Astrocyte (in vitro differentiated cells and primary cell): Measurements from ENCODE around the gene ARID3B. TPM values are rescaled to one million over a fixed set of nuclear protein-coding genes. Genes with fewer than 3 reads are reported as not detected.
"Not testable (repeated sequence)": the region's sequence is repeated elsewhere in the genome, so short reads cannot be mapped to it uniquely, and the experiment has no call there.

ENCODE experiments used
- DNase-seq: peaks from one replicate; pipeline ENCODE4 v3.0.0-alpha.2; 2010; ENCODE audit warnings: low read depth
- FAIRE-seq: peaks from 2 replicates; lab custom pipeline; 2011; peaks lifted over from hg19 to GRCh38; lab: Jason Lieb, UNC
- H2AFZ ChIP-seq: 2 replicates; pipeline ENCODE4 v1.6.0; 2012; ENCODE audit warnings: low read depth, low read length, inconsistent platforms
- H3K27ac ChIP-seq: 2 replicates; pipeline ENCODE4 v1.5.1; 2011; ENCODE audit warnings: low read depth, low read length, inconsistent platforms
- H3K27me3 ChIP-seq: 2 replicates; pipeline ENCODE4 v1.6.0; 2011; ENCODE audit warnings: low read length, inconsistent platforms; ENCODE audit not compliant: insufficient read depth
- H3K36me3 ChIP-seq: 2 replicates; pipeline ENCODE4 v1.5.1; 2011; ENCODE audit warnings: low read length, inconsistent platforms; ENCODE audit not compliant: insufficient read depth
- H3K4me1 ChIP-seq: 2 replicates; pipeline ENCODE4 v1.5.1; 2011; ENCODE audit warnings: low read length, inconsistent platforms; ENCODE audit not compliant: insufficient read depth
- H3K4me2 ChIP-seq: 2 replicates; pipeline ENCODE4 v1.6.0; 2012; ENCODE audit warnings: low read length, inconsistent platforms
- H3K4me3 ChIP-seq: 2 replicates; pipeline ENCODE4 v1.5.1; 2011; ENCODE audit warnings: low read depth, mild to moderate bottlenecking, low read length, inconsistent platforms; ENCODE audit not compliant: insufficient read depth
- H3K79me2 ChIP-seq: 2 replicates; pipeline ENCODE4 v1.6.0; 2012; ENCODE audit warnings: mild to moderate bottlenecking, low read length, inconsistent platforms; ENCODE audit not compliant: insufficient read depth
- H3K9ac ChIP-seq: 2 replicates; pipeline ENCODE4 v1.6.0; 2012; ENCODE audit warnings: mild to moderate bottlenecking, low read length, inconsistent platforms
- H3K9me3 ChIP-seq: 2 replicates; pipeline ENCODE4 v1.5.1; 2012; ENCODE audit warnings: low read depth, mild to moderate bottlenecking, low read length, inconsistent platforms; ENCODE audit not compliant: insufficient read depth
- H4K20me1 ChIP-seq: 2 replicates; pipeline ENCODE4 v1.6.0; 2012; ENCODE audit warnings: low read length, inconsistent platforms; ENCODE audit not compliant: insufficient read depth
- H3K27ac Mint-ChIP-seq: one replicate; pipeline ENCODE4 v1.8.0; 2021; ENCODE audit warnings: mild to moderate bottlenecking, mixed read lengths; ENCODE audit not compliant: unreplicated experiment
- H3K27me3 Mint-ChIP-seq: one replicate; pipeline ENCODE4 v1.8.0; 2021; ENCODE audit warnings: low read depth, mixed read lengths; ENCODE audit not compliant: unreplicated experiment
- H3K36me3 Mint-ChIP-seq: one replicate; pipeline ENCODE4 v1.8.0; 2021; ENCODE audit warnings: low read depth, mixed read lengths; ENCODE audit not compliant: unreplicated experiment
- H3K4me1 Mint-ChIP-seq: one replicate; pipeline ENCODE4 v1.8.0; 2021; ENCODE audit warnings: low read depth, mixed read lengths; ENCODE audit not compliant: unreplicated experiment
- H3K4me3 Mint-ChIP-seq: one replicate; pipeline ENCODE4 v1.8.0; 2021; ENCODE audit warnings: mild to moderate bottlenecking, moderate library complexity, mixed read lengths; ENCODE audit not compliant: unreplicated experiment
- H3K9me3 Mint-ChIP-seq: one replicate; pipeline ENCODE4 v1.8.0; 2021; ENCODE audit warnings: mild to moderate bottlenecking, mixed read lengths; ENCODE audit not compliant: unreplicated experiment
- CTCF ChIP-seq: IDR thresholded peaks from 2 replicates; pipeline ENCODE4 v1.5.1; 2011; ENCODE audit warnings: low read depth, mild to moderate bottlenecking, inconsistent platforms, low read length, moderate library complexity; ENCODE audit not compliant: insufficient read depth
- EZH2 ChIP-seq: IDR thresholded peaks from 2 replicates; pipeline ENCODE4 v1.6.1; 2012; ENCODE audit warnings: mild to moderate bottlenecking, low read length, inconsistent platforms; ENCODE audit not compliant: insufficient read depth
- total RNA-seq: library from RNA; stranded (reverse); gene quantifications from 2 replicates; pipeline ENCODE4 v1.2.1, GENCODE V29; 2021

The ARID3B gene
- total RNA-seq, 1 donor from 2014 or later, result 18.5 TPM

DNA sequence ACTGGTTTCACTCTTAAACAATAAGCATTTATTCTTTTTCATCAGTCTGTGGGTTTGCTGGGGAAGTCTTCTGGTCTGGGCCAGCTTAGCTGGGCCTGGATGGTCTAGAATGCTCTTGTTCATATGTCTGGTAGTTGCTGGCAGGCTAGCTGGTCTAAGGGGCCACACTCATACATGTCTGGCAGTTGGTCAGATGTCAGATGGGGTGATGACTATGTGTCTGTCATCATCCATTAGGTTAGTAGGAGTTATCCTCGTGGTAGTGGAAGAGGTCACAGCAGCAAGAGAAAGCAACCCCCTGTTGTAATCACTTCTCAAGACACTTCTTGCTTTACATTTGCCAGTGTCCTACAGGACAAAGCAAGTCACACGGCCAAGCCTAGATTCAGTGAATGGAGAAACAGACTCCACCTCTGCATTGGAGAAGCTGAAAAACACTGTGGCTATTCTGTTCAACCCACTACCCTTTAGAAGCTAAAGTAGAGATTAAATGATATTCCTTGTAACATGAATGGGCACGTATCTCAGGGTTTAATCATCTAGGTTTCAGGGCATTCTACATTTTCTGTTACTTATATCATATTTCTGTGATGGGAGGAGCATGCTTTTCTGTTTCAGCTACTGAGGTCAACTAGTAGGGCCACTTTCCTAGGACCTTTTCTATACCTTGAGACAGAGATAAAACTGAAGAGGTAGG lies 5.5 kb upstream of the ARID3B start:
- no peaks in the 10 kb centered on the region for H3K9me3 ChIP-seq
- Mint-ChIP-seq H3K4me1 (peaks cover 18% of the 10 kb centered on the region), H3K9me3 (no peaks in the 10 kb centered on the region), H3K4me3 (no peak overlapping the region), H3K36me3 (no peaks in the 10 kb centered on the region), H3K27me3 (no peaks in the 10 kb centered on the region), H3K27ac (no peak overlapping the region)
- no peaks in the 10 kb centered on the region for H3K79me2 ChIP-seq
- H2AFZ ChIP-seq, result no peak overlapping the region
- H3K9ac ChIP-seq, result no peak overlapping the region
- FAIRE-seq (no peak), DNase-seq (no peak)
- TF ChIP-seq EZH2 (no peak), CTCF (no peak)
- H3K27me3 ChIP-seq, result no peaks in the 10 kb centered on the region
- H3K36me3 ChIP-seq, result no peaks in the 10 kb centered on the region
- H4K20me1 ChIP-seq, result no peaks in the 10 kb centered on the region
- no peak overlapping the region for H3K4me2 ChIP-seq
- H3K4me1 ChIP-seq, result peaks cover 20% of the 10 kb centered on the region
- H3K4me3 ChIP-seq, result no peak overlapping the region
- H3K27ac ChIP-seq, result no peak overlapping the region

- TF ChIP-seq EZH2, result no peak
- peaks cover 2% of the 10 kb centered on the region for H3K27me3 Mint-ChIP-seq
- H3K4me1 ChIP-seq, result peaks cover 11% of the 10 kb centered on the region
- H2AFZ ChIP-seq, result no peak overlapping the region
- H3K36me3 ChIP-seq, result no peaks in the 10 kb centered on the region
- no peaks in the 10 kb centered on the region for H3K9me3 ChIP-seq
- H3K9ac ChIP-seq, result no peak overlapping the region
- peaks cover 3% of the 10 kb centered on the region for H3K79me2 ChIP-seq
- FAIRE-seq (no peak), DNase-seq (no peak)
- no peaks in the 10 kb centered on the region for H3K27me3 ChIP-seq
- H3K4me2 ChIP-seq, result no peak overlapping the region
- peaks cover 9% of the 10 kb centered on the region for H4K20me1 ChIP-seq
- no peak overlapping the region for H3K4me3 ChIP-seq
- no peak overlapping the region for H3K27ac ChIP-seq
- no peaks in the 10 kb centered on the region for H3K36me3 Mint-ChIP-seq
- no peaks in the 10 kb centered on the region for H3K9me3 Mint-ChIP-seq
- no peak overlapping the region for H3K27ac Mint-ChIP-seq
- H3K4me3 Mint-ChIP-seq, result no peak overlapping the region
- H3K4me1 Mint-ChIP-seq, result peaks cover 12% of the 10 kb centered on the region
Measured at GRCh38 chr15:74537736-74538135, 3.3 kb upstream of the ARID3B start.

DNA sequence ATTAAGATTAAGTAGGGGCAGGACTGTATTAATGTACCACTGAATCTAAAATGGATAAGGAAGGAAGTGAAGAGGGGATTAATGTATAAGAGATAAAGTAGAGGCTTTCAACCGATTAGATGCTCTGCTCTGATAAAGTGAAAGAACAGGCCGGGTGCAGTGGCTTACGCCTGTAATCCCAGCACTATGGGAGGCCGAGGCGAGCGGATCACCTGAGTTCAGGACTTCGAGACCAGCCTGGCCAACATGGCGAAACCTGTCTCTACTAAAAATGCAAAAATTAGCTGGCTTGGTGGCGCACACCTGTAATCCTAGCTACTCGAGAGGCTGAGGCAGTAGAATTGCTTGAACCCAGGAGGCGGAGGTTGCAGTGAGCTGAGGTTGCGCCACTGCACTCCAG lies 1.5 kb upstream of the ARID3B start:
- H3K9me3 Mint-ChIP-seq, H3K27ac Mint-ChIP-seq, H3K9ac ChIP-seq, H3K4me3 ChIP-seq, H3K27ac ChIP-seq, H3K27me3 Mint-ChIP-seq, FAIRE-seq, H3K36me3 Mint-ChIP-seq, H3K27me3 ChIP-seq, H2AFZ ChIP-seq, H3K36me3 ChIP-seq, DNase-seq, H3K9me3 ChIP-seq: not testable (repeated sequence)
- Mint-ChIP-seq H3K4me1 (peaks cover 17% of the 10 kb centered on the region), H3K4me3 (peak overlapping the region; percentile 50)
- Histone ChIP-seq H3K79me2 (peaks cover 12% of the 10 kb centered on the region), H3K4me2 (peak overlapping the region; percentile 94), H3K4me1 (peaks cover 11% of the 10 kb centered on the region), H4K20me1 (peaks cover 22% of the 10 kb centered on the region)
